Activated CD4-positive, alpha-beta T cell treated with anti-CD3 and anti-CD28 coated beads, Interleukin-2, Interleukin-4, amounts not matched to agents 100 ng/mL and 50 ng/mL, durations not matched to agents 16 hours and 8 hours (primary cell): ENCODE results near the gene NR4A2.

Source experiments
- DNase-seq: peaks from one replicate; pipeline ENCODE4 v3.0.0-alpha.2; 2020; ENCODE audit warnings: low spot score

NR4A2 gene

DNA sequence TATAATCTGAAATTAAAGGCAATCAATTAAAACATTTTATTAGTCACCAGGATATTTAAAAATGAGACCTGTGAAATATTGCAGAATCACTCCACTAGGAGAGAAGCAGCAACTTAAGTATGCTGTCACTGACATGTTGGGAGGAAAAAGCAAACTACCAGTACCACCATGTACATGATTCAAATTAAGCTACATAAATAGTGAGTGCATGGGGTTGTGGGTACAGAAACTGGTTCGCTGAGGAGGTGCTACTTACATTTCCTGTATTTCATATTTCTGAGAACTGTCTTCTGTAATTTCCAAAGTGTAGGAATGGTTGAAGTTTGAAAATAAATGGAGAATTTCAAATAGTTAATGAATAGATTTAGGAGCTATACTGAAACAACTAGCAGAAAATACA, 7.9 kb upstream of the NR4A2 start:
- peak; percentile 57 for DNase-seq

DNA sequence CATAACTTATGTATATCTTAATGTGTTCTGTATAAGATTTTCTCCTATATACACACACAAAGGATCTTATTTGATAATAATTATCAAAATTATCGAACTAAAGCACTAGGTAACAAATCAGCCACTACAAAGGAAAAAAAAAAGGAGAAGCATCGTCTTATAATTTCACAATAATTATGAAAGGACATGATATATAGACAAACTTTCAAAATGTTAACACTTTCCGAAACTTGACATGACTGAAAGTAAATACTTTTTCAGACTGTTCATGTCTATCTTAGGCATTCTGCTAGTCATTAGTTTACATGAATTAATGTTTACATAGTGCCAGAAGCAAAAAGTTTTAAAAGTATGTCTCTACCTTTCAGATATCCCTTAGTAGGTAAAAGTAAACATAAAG, 7.3 kb upstream of the NR4A2 start:
- DNase-seq, result no peak

DNA sequence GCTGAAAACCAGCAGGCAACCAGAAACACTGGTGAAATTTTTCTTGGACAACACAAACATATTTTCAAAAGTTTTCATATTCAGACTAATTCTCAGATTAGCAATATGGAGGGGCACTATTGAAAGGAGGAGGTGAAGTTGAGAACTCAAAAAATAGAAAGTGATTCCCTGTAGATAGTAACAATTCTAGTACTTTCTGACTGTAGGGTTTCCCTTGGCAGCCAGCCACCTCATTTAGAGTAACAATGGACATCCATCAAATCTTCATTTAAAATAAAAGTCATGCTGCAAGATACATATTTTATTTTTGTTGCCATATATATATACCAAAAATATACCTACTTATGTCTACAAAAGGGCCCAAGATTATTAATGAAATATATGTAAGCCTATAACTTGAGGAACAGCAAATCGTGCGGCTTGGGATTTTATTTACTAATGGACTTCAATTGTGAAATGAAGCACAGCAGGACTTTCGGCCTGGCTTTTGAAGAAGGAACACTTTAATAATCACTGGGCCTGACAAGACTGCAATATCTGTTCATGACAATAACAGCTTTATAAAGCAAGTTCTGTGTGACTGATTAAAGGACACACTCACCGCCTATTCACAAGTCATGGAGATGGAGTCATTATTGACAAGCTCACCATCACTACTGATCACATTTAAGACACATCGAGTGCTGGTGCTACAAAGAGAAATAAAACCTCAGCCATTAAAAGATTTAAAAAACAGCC, 6.8 kb upstream of the NR4A2 start:
- DNase-seq, result no peak

DNA sequence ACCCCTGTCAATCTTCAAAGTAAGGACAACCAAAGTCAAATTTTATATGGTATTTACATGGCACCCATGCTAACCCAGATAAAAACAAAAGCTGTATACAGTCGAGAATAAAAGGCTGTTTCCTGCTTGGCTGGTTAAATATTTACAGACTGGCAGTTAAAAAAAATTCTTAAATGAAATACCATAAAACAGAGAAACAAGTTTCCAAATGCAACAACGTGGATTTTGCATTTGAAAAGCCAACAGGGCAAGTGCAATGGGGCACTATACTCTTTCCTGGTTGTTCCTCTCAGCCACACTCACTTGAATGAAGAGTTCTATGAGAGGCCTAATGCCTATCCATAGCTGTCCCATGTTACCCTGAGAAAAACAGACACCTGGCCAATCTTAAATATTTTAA, 6.1 kb upstream of the NR4A2 start:
- DNase-seq, result no peak

GRCh38 chr2:156334496-156335478, 2.3 kb upstream of the NR4A2 start:
- DNase-seq, result peak; percentile 63

- peak; percentile 56 for DNase-seq
These were observed 1.5 kb upstream of the NR4A2 start for GRCh38 chr2:156333951-156334495.

- DNase-seq, result no peak
These were observed 891 bp upstream of the NR4A2 start for GRCh38 chr2:156333274-156333950.

DNA sequence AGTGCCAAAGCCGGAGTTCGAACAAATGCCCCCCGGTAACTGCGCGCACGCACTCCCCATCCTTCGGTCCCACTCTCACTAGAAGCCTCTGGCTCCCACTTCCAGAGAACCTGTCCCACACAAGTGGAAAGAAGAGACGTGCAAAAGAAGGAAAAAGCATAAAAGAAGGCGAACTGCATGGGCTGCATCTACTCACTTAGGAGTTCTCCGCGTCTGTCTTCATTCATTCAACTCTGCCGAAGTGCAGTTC, 312 bp downstream of the NR4A2 start:
- DNase-seq, result no peak

DNA sequence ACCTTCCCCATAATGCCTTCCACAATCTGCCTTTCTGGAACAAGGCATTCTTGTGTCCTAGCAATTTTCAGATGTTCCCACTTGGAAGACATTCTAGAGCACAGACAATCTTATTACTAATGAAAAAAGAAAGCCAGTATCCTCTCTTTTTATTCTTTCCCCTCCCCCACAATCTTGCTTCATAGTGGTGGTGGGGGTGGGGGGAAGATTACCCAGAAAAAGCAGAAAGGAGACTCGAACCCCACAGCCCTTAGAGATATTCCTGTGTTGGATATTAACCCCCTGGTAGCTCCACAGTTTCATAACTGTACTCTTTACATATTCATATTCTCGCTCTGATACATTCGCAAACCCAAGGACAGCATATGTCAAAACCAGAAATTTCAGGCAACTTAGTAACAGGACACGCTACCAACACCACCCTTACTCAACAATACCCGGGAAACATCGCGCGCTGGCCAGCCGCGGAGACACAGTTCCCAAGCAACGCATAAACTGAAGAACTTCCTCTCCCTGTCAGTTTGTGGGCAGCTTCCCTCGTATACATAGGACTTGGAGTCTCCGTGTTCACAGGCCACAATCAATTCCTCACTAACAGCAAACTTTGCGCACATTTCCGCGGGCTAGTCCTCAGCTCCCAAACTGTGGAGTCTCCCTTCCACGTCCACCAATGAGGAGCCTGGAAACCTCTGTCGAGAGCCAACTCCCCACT, 793 bp downstream of the NR4A2 start:
- DNase-seq, result peak; percentile 45

GRCh38 chr2:156329927-156330726, 2.4 kb downstream of the NR4A2 start:
- DNase-seq, result no peak

- no peak for DNase-seq
These were observed 3.2 kb downstream of the NR4A2 start for GRCh38 chr2:156329031-156329926.

DNA sequence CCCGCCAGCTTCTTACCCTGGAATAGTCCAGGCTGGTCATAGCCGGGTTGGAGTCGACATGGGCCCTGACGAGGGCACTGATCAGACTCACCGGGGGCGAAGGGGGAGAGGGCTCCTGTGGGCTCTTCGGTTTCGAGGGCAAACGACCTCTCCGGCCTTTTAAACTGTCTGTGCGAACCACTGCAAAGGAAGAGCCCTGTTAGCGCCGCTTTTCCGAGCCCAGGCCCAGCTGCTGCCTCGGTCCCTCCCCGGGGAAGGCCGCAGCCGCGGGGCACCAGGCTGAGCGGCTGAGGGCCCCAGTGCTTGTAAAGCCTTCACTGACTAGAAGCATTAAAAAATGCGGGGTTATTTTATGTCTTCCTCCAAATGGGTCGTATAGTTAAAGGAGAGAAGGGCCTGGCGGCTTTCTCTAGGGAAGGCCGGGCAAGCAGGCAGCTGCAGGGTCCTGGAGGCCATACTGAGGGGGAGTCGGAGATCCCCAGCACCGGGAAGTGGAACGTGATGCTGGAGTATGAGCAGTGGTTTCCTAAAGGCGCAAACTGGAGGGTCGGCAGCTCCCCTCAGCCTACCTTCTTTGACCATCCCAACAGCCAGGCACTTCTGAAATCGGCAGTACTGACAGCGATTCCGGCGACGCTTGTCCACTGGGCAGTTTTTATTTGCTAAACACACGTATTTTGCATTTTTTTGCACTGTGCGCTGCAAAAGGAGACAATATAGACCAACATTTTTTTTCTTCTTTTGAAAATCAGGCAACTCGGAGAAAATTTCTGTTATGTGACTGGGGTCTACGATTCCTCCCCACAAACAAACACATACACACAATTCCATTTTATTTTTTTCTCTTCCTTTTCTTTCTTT, 4.5 kb downstream of the NR4A2 start:
- no peak for DNase-seq

- no peak for DNase-seq
These were observed 5.9 kb downstream of the NR4A2 start for GRCh38 chr2:156326526-156327095.

- DNase-seq, result no peak
These were observed 6.6 kb downstream of the NR4A2 start for GRCh38 chr2:156325688-156326525.

GRCh38 chr2:156323754-156324153, 8.8 kb downstream of the NR4A2 start:
- DNase-seq, result no peak

DNA sequence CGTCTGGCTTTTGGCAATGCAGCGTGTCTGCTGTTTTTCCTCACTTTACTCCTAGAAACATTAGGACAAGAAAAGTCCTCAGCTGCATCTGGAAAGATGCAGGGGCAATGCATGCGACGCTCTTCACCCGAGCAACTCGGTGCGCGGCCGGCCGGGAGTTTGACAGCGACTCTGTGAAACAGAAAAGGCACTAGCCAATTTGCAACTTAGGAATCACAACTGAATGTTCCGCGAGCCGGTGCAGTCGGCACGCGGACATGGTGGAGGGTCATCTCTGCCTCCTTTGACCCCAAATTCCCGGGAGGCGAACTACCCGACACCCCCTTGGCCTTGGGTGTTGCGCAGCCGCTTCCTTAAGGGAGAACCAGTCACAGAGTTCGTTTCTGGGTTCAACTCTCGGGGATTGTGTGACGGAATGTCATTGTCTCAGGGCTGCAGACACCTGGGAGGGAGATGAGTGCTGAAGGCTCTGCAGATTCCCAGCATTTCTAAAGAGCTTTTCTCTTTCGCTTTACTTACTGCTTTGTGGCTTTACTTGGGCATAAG, 9.8 kb downstream of the NR4A2 start:
- DNase-seq, result no peak

GRCh38 chr2:156322051-156322685, 10.4 kb downstream of the NR4A2 start:
- no peak for DNase-seq
